ENCODE data around the gene TMEM205. TPM values are rescaled to one million over a fixed set of nuclear protein-coding genes. Genes with fewer than 3 reads are reported as not detected.

Gene TMEM205
- total RNA-seq, 2 experiments from 2014 or later, result 8.8 to 10.4 TPM

DNA sequence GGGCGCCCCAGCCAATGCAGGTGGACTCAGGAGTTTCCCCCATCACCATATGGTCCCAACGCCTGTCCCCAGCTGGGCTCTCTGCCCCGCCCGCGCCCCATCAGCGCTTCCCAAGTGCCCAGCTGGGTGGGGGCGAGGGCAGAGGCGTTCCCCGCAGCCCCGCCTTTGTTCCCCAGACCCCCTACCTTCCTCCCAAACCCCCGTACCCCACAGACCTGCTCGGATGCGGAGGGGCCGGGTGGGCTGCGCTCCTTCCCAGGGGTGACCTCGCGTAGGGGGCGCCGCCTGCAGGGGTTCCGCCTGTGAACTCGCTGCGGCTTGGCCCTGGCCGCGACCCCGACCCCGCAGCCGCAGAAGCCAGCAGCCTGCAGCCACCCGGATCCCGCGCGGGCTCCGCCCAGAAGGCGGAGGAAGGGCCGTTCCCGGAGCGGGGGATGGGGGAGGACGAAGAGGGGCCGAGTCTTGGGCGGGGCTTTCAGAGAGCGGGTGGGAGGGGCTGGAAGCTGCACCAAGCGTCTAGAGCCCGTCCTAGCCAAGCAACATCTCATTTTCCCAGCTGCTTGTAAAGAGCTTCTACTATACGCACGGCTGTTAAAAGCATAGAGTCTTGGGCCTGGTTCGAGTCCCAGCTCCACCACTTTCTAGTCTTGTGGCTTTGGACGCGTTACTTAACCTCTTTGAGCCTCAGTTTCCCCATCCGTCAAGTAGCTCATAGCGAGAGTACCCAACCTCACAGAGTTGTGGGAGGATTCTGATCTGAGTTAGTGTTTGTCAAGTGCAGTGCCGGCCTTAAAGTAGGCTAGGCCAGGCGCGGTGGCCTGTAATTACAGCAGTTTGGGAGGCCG lies 6.6 kb downstream of the TMEM205 start, which contains the start of gene RAB3D:
TSS of gene RAB3D (minus strand) at position 404 of the 845 bp plus-strand sequence. CDS start 2,258 bp downstream, outside the sequence.
- intact Hi-C loops (cut with DNase I, micrococcal nuclease), result no loop called here
- POLR2A ChIA-PET, result interaction anchor here (1.4 to 2.3 kb wide), 3 partner anchors 16 to 35 kb away, joined by 3 to 16 read pairs (median 8); partner anchors contain the start of gene SWSAP1

DNA sequence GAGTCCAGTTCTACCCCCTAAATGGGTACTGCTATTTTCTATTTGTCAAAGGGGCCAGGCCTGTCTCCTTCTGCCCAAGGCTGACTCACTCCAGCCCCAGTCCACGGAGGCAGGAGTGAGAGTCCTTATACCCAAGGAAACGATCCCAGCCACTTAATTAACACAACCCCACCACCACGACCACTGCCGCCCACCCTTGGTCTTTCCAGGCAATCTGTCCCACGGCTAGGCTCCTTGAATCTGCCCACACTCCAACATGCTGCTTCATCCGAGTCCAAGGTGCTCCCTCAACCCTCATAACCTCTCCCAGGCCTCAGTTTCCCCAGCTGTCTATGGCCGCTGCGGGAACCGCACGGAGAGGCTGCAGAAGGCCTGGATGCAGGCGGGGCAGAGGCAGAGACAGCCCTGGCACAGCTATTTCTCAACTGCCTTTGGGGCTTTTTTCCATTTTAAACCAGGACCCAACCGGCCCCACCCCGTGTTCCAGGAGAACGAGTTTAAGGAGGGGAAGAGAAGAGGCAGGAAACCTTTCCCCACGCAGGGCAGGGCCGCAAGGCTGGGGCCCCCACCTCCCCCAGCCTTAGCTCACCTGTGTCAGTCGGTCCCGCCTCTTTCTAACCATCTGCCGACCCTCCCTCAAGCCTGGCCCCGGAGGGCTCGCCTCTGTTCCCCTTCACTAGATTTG lies 7.4 kb downstream of the TMEM205 start:
- no peak for DNase-seq

More for the DNA sequence above, 6.6 kb downstream of the TMEM205 start, which contains the start of gene RAB3D:
- no peaks in the 10 kb centered on the region for H3K27me3 ChIP-seq (ENCODE audit: control insufficient read depth in 1 of 2, insufficient read depth in 2 of 2, low read length in 2 of 2)
- Mint-ChIP-seq H3K4me3 (peak within 1 kb of the TSS; percentile 85), H3K36me3 (ENCODE audit: low read depth) (peaks cover 23% of the 10 kb centered on the region), H3K9me3 (no peaks in the 10 kb centered on the region), H3K4me1 (ENCODE audit: low read depth) (peaks cover 29% of the 10 kb centered on the region), H3K27me3 (no peaks in the 10 kb centered on the region), H3K27ac (peak within 1 kb of the TSS; percentile 62)
- H3K9me3 ChIP-seq (ENCODE audit: control insufficient read depth in 1 of 2, insufficient read depth in 1 of 2, low read length in 2 of 2), result peaks cover 0 to 9% of the 10 kb centered on the region in 2 experiments
- CTCF ChIA-PET, result interaction anchor here (3.3 kb wide), 1 partner anchor 42 kb away, joined by 16 read pairs; no protein-coding TSS in a partner anchor
- H3K36me3 ChIP-seq (ENCODE audit: insufficient read depth, low read length), result peaks cover 17% of the 10 kb centered on the region
- DNase-seq (peak; percentile 43 to 92 (median 74)), ATAC-seq (ENCODE audit: poor library complexity) (peak; percentile 82)
- H3K27ac ChIP-seq (ENCODE audit: low read depth in 1 of 2, low read length in 2 of 2), result peak within 1 kb of the TSS in 1 of 2 donors; percentile 13
- peaks cover 37% of the 10 kb centered on the region for H3K4me1 ChIP-seq (ENCODE audit: insufficient read depth, low read length)
- peak within 1 kb of the TSS; percentile 63 for H3K4me3 ChIP-seq (ENCODE audit: low read length)
- TF ChIP-seq, protein P1, sequence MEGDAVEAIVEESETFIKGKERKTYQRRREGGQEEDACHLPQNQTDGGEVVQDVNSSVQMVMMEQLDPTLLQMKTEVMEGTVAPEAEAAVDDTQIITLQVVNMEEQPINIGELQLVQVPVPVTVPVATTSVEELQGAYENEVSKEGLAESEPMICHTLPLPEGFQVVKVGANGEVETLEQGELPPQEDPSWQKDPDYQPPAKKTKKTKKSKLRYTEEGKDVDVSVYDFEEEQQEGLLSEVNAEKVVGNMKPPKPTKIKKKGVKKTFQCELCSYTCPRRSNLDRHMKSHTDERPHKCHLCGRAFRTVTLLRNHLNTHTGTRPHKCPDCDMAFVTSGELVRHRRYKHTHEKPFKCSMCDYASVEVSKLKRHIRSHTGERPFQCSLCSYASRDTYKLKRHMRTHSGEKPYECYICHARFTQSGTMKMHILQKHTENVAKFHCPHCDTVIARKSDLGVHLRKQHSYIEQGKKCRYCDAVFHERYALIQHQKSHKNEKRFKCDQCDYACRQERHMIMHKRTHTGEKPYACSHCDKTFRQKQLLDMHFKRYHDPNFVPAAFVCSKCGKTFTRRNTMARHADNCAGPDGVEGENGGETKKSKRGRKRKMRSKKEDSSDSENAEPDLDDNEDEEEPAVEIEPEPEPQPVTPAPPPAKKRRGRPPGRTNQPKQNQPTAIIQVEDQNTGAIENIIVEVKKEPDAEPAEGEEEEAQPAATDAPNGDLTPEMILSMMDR (IDR thresholded peaks at IDR 0.05), result no peak

More for the DNA sequence above, 7.4 kb downstream of the TMEM205 start:
- peaks cover 0 to 9% of the 10 kb centered on the region in 2 experiments for H3K9me3 ChIP-seq (ENCODE audit: control insufficient read depth in 1 of 2, insufficient read depth in 1 of 2, low read length in 2 of 2)
- H3K27me3 Mint-ChIP-seq, result no peaks in the 10 kb centered on the region
- H3K4me1 Mint-ChIP-seq (ENCODE audit: low read depth), result peaks cover 26% of the 10 kb centered on the region
- H3K27me3 ChIP-seq (ENCODE audit: control insufficient read depth in 1 of 2, insufficient read depth in 2 of 2, low read length in 2 of 2), result no peaks in the 10 kb centered on the region
- H3K4me1 ChIP-seq (ENCODE audit: insufficient read depth, low read length), result peaks cover 35% of the 10 kb centered on the region
- intact Hi-C loops (cut with DNase I, micrococcal nuclease), result no loop called here
- H3K36me3 Mint-ChIP-seq (ENCODE audit: low read depth), result peaks cover 28% of the 10 kb centered on the region
- peak overlapping the region; percentile 85 for H3K4me3 Mint-ChIP-seq
- no peaks in the 10 kb centered on the region for H3K9me3 Mint-ChIP-seq
- peak; percentile 12 for ATAC-seq (ENCODE audit: poor library complexity)
- CTCF ChIA-PET, result interaction anchor here (3.3 kb wide), 1 partner anchor 43 kb away, joined by 16 read pairs; no protein-coding TSS in a partner anchor
- H3K36me3 ChIP-seq (ENCODE audit: insufficient read depth, low read length), result peaks cover 17% of the 10 kb centered on the region
- no peak overlapping the region for H3K27ac ChIP-seq (ENCODE audit: low read depth in 1 of 2, low read length in 2 of 2)
- peak overlapping the region; percentile 62 for H3K27ac Mint-ChIP-seq
- TF ChIP-seq, protein P1 (IDR thresholded peaks at IDR 0.05), result no peak
- POLR2A ChIA-PET, result interaction anchor here (1.4 to 2.3 kb wide), 3 partner anchors 15 to 37 kb away, joined by 3 to 8 read pairs (median 5); no protein-coding TSS in a partner anchor
- H3K4me3 ChIP-seq (ENCODE audit: low read length), result peak overlapping the region; percentile 63

Data from CD4-positive, alpha-beta T cell (primary cell).